ENCODE results near the gene SLFN5. TPM values are rescaled to one million over a fixed set of nuclear protein-coding genes. Genes with fewer than 3 reads are reported as not detected.
"Not testable (repeated sequence)": the region's sequence is repeated elsewhere in the genome, so short reads cannot be mapped to it uniquely, and the experiment has no call there.

The SLFN5 gene
- total and polyA plus RNA-seq, 2 of the 13 experiments (the other 11 are each of a cell fraction or from before 2014, with no cell fraction given) = 0.25 to 0.35 TPM

DNA sequence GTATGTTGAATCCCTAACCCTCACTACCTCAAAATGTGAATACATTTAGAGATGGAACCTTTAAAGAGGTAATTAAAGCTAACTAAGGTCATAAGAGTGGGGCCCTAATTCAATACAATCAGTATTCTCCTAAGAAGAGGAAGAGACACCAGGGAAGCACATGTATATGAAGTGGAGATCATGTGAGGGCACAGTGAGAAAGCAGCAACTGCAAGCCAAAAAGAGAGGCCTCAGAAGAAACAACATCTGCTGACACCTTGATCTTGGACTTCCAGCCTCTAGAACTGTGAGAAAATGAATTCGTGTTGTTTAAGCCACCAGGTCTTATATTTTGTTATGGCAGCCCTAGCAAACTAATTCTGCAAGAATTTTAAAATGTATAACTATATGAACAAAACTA is 13.2 kb upstream of the SLFN5 start:
- no peaks in the 10 kb centered on the region for H3K79me2 ChIP-seq (ENCODE audit: insufficient read depth, low read length)
- no peak overlapping the region for H3K4me2 ChIP-seq (ENCODE audit: low read depth, low read length)
- WGBS (ENCODE audit: low lambda C conversion rate) = 0% methylated on average over 1 of the region's 1 CpG
- no peak overlapping the region for H3K9ac ChIP-seq (ENCODE audit: insufficient read depth, low read depth, low read length)
- DNase-seq (ENCODE audit: low spot score) = no peak
- no TSS peak for BruUV-seq (replicated peaks)
- ATAC-seq = no peak
- H3K36me3 ChIP-seq (replicated peaks in 1 of 2; ENCODE audit: control insufficient read depth in 1 of 2, insufficient read depth in 2 of 2, low read length in 2 of 2) = no peaks in the 10 kb centered on the region
- intact Hi-C loops (cut with micrococcal nuclease; ENCODE audit: unreplicated experiment) = no loop called here
- H2AFZ ChIP-seq (ENCODE audit: low read length) = no peak overlapping the region
- no peaks in the 10 kb centered on the region for H4K20me1 ChIP-seq (ENCODE audit: insufficient read depth, low read length)
- H3K4me1 ChIP-seq (ENCODE audit: insufficient read depth, low read length) = no peaks in the 10 kb centered on the region
- ChIA-PET POLR2A (no interaction called here), CTCF (ENCODE audit: low intra/inter-chr PET ratio, low total read pairs) (no interaction called here)
- FAIRE-seq = no peak
- in situ Hi-C loops (cut with HindIII; ENCODE audit: extremely low pct_ligation_motif_present, low pct_unique_long_range_greater_than_20kb) = no loop called here
- no peak overlapping the region for H3K27ac ChIP-seq (ENCODE audit: extremely low read length, insufficient read depth, low read length)
- H3K9me3 ChIP-seq (ENCODE audit: low read length) = no peaks in the 10 kb centered on the region
- TF ChIP-seq DNMT3B (CRISPR knock-in tag; conservative IDR thresholded peaks at IDR 0.05) = no peak
- TF ChIP-seq, protein P1, sequence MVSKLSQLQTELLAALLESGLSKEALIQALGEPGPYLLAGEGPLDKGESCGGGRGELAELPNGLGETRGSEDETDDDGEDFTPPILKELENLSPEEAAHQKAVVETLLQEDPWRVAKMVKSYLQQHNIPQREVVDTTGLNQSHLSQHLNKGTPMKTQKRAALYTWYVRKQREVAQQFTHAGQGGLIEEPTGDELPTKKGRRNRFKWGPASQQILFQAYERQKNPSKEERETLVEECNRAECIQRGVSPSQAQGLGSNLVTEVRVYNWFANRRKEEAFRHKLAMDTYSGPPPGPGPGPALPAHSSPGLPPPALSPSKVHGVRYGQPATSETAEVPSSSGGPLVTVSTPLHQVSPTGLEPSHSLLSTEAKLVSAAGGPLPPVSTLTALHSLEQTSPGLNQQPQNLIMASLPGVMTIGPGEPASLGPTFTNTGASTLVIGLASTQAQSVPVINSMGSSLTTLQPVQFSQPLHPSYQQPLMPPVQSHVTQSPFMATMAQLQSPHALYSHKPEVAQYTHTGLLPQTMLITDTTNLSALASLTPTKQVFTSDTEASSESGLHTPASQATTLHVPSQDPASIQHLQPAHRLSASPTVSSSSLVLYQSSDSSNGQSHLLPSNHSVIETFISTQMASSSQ (IDR thresholded peaks at IDR 0.05; ENCODE audit: low read depth) = no peak
- TF ChIP-seq, protein P1 (CRISPR knock-in tag; IDR thresholded peaks at IDR 0.05; ENCODE audit: borderline replicate concordance) = no peak
- TF ChIP-seq SOX5 (CRISPR knock-in tag; IDR thresholded peaks at IDR 0.05; ENCODE audit: borderline replicate concordance) = no peak
- TF ChIP-seq, protein P2, sequence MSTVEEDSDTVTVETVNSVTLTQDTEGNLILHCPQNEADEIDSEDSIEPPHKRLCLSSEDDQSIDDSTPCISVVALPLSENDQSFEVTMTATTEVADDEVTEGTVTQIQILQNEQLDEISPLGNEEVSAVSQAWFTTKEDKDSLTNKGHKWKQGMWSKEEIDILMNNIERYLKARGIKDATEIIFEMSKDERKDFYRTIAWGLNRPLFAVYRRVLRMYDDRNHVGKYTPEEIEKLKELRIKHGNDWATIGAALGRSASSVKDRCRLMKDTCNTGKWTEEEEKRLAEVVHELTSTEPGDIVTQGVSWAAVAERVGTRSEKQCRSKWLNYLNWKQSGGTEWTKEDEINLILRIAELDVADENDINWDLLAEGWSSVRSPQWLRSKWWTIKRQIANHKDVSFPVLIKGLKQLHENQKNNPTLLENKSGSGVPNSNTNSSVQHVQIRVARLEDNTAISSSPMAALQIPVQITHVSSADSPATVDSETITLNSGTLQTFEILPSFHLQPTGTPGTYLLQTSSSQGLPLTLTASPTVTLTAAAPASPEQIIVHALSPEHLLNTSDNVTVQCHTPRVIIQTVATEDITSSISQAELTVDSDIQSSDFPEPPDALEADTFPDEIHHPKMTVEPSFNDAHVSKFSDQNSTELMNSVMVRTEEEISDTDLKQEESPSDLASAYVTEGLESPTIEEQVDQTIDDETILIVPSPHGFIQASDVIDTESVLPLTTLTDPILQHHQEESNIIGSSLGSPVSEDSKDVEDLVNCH (CRISPR knock-in tag; IDR thresholded peaks at IDR 0.05) = no peak
- TF ChIP-seq ZNF264 (CRISPR knock-in tag; IDR thresholded peaks at IDR 0.05) = no peak
- TF ChIP-seq NFYB (CRISPR knock-in tag; IDR thresholded peaks at IDR 0.05) = no peak
- no peak for TF ChIP-seq EP300 (IDR thresholded peaks at IDR 0.05; ENCODE audit: low read depth in 2 of 2, low read length in 2 of 2)
- TF ChIP-seq EP300 (CRISPR knock-in tag; IDR thresholded peaks at IDR 0.05; ENCODE audit: borderline replicate concordance) = no peak
- TF ChIP-seq RELA (CRISPR knock-in tag; IDR thresholded peaks at IDR 0.05) = no peak
- TF ChIP-seq SUZ12 (IDR thresholded peaks at IDR 0.05; ENCODE audit: low read depth, low read length) = no peak
- TF ChIP-seq POGZ (CRISPR knock-in tag; IDR thresholded peaks at IDR 0.05) = no peak
- TF ChIP-seq ZNF660 (CRISPR knock-in tag; IDR thresholded peaks at IDR 0.05; ENCODE audit: borderline replicate concordance, low read depth) = no peak
- no peak overlapping the region for H3K4me3 ChIP-seq (replicated peaks in 1 of 3; ENCODE audit: insufficient read depth in 1 of 3, low read depth in 2 of 3, low read length in 3 of 3)
- peaks cover 0 to 3% of the 10 kb centered on the region in 2 experiments; a peak in 2 of 5 replicates for H3K27me3 ChIP-seq (ENCODE audit: control insufficient read depth in 1 of 2, insufficient read depth in 2 of 2, low read length in 2 of 2)

DNA sequence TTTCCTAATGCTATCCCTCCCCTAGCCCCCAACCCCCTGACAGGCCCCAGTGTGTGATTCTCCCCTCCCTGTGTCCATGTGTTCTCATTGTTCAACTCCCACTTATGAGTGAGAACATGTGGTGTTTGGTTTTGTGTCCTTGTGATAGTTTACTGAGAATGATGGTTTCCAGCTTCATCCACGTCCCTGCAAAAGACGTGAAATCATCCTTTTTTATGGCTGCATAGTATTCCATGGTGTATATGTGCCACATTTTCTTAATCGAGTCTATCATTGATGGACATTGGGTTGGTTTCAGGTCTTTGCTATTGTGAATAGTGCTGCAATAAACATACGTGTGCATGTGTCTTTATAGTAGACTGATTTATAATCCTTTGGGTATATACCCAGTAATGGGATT is 8.6 kb upstream of the SLFN5 start:
- BruUV-seq (replicated peaks); H3K79me2 ChIP-seq (ENCODE audit: insufficient read depth, low read length); H2AFZ ChIP-seq (ENCODE audit: low read length): not testable (repeated sequence)

More for the DNA sequence above, 8.6 kb upstream of the SLFN5 start:
- intact Hi-C loops (cut with micrococcal nuclease; ENCODE audit: unreplicated experiment); H3K4me2 ChIP-seq (ENCODE audit: low read depth, low read length); H3K9ac ChIP-seq (ENCODE audit: insufficient read depth, low read depth, low read length); H3K4me1 ChIP-seq (ENCODE audit: insufficient read depth, low read length); ATAC-seq; H3K9me3 ChIP-seq (ENCODE audit: low read length); in situ Hi-C loops (cut with HindIII; ENCODE audit: extremely low pct_ligation_motif_present, low pct_unique_long_range_greater_than_20kb); POLR2A ChIA-PET; CTCF ChIA-PET (ENCODE audit: low intra/inter-chr PET ratio, low total read pairs); H4K20me1 ChIP-seq (ENCODE audit: insufficient read depth, low read length); DNase-seq (ENCODE audit: low spot score); H3K4me3 ChIP-seq (replicated peaks in 1 of 3; ENCODE audit: insufficient read depth in 1 of 3, low read depth in 2 of 3, low read length in 3 of 3); H3K27ac ChIP-seq (ENCODE audit: extremely low read length, insufficient read depth, low read length); H3K36me3 ChIP-seq (replicated peaks in 1 of 2; ENCODE audit: control insufficient read depth in 1 of 2, insufficient read depth in 2 of 2, low read length in 2 of 2); H3K27me3 ChIP-seq (ENCODE audit: control insufficient read depth in 1 of 2, insufficient read depth in 2 of 2, low read length in 2 of 2); FAIRE-seq: not testable (repeated sequence)
- 0% methylated on average over 4 of the region's 4 CpGs for WGBS (ENCODE audit: low lambda C conversion rate)
